Muscle layer of colon (tissue), 2 donors: Measurements from ENCODE around the gene AKAP13.
A peak's percentile ranks its signal among the peaks of the same experiment; 100 is the strongest.

Source experiments
- H3K27ac ChIP-seq: one replicate; pipeline ENCODE4 v1.7.0; 2013; ENCODE audit warnings: low read depth, mild to moderate bottlenecking, low read length, moderate library complexity
- H3K27me3 ChIP-seq, 2 donors: one replicate each; pipeline ENCODE4 v1.7.0; 2013; ENCODE audit warnings: low read length in 2 of 2, mild to moderate bottlenecking in 2 of 2; ENCODE audit not compliant: insufficient read depth in 2 of 2, control insufficient read depth in 1 of 2
- H3K36me3 ChIP-seq: one replicate; pipeline ENCODE4 v1.7.0; 2013; ENCODE audit warnings: mild to moderate bottlenecking, low read length; ENCODE audit not compliant: insufficient read depth
- H3K4me1 ChIP-seq: one replicate; pipeline ENCODE4 v1.7.0; 2013; ENCODE audit warnings: mild to moderate bottlenecking, low read length; ENCODE audit not compliant: insufficient read depth
- H3K4me3 ChIP-seq, 2 donors: one replicate each; pipeline ENCODE4 v1.7.0; 2013; ENCODE audit warnings: low read length in 2 of 2, low read depth in 1 of 2, mild to moderate bottlenecking in 1 of 2, moderate library complexity in 1 of 2
- H3K9ac ChIP-seq: one replicate; pipeline ENCODE4 v1.7.0; 2013; ENCODE audit warnings: low read length
- H3K9me3 ChIP-seq: one replicate; pipeline ENCODE4 v1.7.0; 2013; ENCODE audit warnings: mild to moderate bottlenecking, low read length
- donor health status: abdominal sarcoma.
- donor health status: Adenocarcinoma of cecum.

Gene AKAP13

DNA sequence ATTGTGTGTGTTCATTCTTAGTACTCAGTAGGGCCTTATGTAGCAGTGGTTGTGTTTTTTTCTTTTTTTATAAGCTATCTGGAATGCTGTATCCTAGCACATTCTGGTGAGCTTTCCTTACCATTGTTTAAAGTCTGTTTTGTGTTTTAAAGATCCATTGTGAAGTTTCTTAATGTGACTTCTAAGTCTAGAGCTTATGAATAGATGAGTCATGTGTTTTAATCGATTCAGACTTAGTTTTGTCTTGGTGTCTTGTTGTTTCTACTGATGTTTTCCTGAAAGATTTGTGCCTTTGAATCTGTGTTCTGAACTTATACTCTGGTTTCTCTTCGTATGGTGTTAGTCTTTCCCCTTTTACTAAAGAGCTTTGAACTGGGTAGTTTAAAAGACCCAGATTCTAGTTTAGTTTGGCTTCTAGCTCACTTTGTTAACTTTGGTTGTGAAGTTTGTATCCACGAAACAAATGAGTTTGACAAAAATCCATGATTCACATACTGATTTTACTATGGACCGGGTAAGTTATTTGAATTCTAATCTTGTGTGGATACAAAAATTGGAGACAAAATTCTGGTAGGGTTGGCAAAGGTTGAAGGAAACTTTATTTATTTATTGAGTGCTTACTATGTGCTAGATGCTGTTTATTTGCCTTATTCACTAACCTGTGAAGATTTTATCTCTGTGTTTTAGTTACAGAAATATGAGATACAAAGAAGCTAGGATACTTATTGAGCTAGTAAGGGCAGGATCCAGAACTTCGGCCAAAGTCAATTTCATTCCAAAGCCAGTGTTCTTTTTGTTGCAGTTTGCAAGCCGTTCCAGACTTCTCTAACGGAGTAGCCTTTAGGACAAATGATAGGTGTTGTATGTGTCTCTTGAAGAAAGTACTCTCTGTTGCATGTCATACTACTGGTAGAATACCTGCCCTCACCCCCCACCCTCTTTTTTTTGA is 24.8 kb downstream of the AKAP13 start:
- Histone ChIP-seq H3K27me3 (no peaks in the 10 kb centered on the region), H3K9me3 (no peaks in the 10 kb centered on the region), H3K36me3 (no peaks in the 10 kb centered on the region), H3K27ac (no peak overlapping the region), H3K4me1 (peaks cover 52% of the 10 kb centered on the region), H3K9ac (no peak overlapping the region), H3K4me3 (no peak overlapping the region)

DNA sequence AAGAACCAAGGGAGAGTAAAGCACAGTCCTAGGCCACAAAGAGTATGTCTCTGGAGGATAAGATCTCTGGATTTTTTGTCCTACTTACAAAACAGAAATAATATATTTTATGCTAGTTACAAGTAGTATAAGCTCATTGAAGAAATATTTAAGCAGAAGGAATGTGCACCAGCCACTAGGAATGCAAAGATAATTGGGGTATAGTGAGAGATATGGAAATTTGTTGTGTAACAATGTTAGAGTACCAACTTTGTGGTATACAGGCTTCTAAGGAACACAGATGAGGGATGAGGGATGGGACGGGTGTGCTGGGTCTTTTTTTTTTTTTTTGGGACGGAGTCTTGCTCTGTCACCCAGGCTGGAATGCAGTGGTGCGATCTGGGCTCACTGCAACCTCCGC is 26.5 kb downstream of the AKAP13 start:
- Histone ChIP-seq H3K9ac (no peak overlapping the region), H3K27ac (no peak overlapping the region), H3K4me3 (no peak overlapping the region), H3K27me3 (no peaks in the 10 kb centered on the region), H3K4me1 (peaks cover 43% of the 10 kb centered on the region), H3K9me3 (no peaks in the 10 kb centered on the region), H3K36me3 (no peaks in the 10 kb centered on the region)

DNA sequence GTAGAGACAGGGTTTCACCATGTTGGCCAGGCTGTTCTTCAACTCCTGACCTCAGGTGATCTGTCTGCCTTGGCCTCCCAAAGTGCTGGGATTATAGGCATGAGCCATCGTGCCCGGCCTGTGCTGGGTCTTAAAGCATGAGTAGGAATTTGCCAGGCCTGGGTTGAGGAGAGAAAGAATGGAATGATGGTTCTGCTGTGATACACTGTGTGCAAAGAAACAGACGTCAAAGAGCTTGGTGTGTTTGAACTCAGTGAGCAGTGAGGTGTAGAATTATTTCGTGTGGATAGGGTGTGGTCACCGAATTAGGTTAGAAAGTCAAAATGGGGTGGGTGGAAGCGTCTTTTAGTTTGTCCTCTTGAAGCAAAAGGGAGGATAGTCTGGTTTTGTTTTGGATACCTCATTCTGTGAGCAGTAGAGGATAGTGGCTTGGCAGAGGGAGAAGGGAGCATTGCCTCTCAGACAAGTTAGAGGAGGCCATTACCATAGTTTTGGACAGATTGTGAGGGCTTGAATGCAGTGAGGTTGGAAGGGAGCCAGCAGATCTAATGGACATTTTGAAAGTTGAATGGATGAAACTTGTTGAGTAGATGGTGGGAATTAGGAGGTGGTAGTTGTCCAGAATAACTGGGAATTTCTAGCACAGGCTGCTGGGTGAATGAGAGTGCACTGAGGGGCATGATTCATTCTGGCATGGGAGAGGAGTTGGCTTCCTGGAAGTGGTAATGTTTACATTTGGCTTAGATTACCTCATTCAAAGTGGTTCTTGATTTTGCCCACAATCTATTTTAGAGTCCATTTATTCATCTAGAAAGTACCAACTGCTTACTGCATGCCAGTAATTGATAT is 27.2 kb downstream of the AKAP13 start:
- no peaks in the 10 kb centered on the region for H3K27me3 ChIP-seq
- H3K4me3 ChIP-seq, result no peak overlapping the region
- H3K27ac ChIP-seq, result no peak overlapping the region
- H3K9ac ChIP-seq, result no peak overlapping the region
- H3K9me3 ChIP-seq, result no peaks in the 10 kb centered on the region
- no peaks in the 10 kb centered on the region for H3K36me3 ChIP-seq
- H3K4me1 ChIP-seq, result peaks cover 36% of the 10 kb centered on the region

- H3K4me1 ChIP-seq, result peaks cover 38% of the 10 kb centered on the region
- H3K4me3 ChIP-seq, result no peak overlapping the region
These were observed 27.9 kb downstream of the AKAP13 start for GRCh38 chr15:85408270-85408746.

DNA sequence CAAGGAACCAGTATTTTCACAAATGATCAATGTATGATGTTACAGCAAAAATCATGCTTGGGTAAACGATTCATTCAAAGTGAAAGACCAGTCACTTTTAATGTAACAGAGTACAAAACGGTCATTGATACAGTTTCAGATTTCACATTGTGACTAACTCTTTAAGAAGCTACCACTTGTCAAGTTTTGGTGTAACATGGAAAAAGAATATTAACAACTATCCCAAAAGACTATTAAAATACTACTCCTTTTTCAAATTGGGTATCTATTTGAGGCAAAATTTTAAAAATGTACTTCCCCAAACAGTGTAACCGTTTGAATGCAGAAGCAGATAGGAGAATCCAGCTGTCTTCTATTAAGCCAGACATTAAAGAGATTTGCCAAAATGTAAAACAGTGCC is 31.7 kb downstream of the AKAP13 start:
- no peaks in the 10 kb centered on the region for H3K36me3 ChIP-seq
- no peak overlapping the region for H3K4me3 ChIP-seq
- no peaks in the 10 kb centered on the region for H3K9me3 ChIP-seq
- no peaks in the 10 kb centered on the region for H3K27me3 ChIP-seq
- H3K4me1 ChIP-seq, result peaks cover 26% of the 10 kb centered on the region
- no peak overlapping the region for H3K27ac ChIP-seq
- H3K9ac ChIP-seq, result no peak overlapping the region

More at GRCh38 chr15:85408270-85408746, 27.9 kb downstream of the AKAP13 start:
- Histone ChIP-seq H3K27ac (no peak overlapping the region), H3K27me3 (no peaks in the 10 kb centered on the region), H3K9me3 (no peaks in the 10 kb centered on the region), H3K9ac (no peak overlapping the region), H3K36me3 (no peaks in the 10 kb centered on the region)

DNA sequence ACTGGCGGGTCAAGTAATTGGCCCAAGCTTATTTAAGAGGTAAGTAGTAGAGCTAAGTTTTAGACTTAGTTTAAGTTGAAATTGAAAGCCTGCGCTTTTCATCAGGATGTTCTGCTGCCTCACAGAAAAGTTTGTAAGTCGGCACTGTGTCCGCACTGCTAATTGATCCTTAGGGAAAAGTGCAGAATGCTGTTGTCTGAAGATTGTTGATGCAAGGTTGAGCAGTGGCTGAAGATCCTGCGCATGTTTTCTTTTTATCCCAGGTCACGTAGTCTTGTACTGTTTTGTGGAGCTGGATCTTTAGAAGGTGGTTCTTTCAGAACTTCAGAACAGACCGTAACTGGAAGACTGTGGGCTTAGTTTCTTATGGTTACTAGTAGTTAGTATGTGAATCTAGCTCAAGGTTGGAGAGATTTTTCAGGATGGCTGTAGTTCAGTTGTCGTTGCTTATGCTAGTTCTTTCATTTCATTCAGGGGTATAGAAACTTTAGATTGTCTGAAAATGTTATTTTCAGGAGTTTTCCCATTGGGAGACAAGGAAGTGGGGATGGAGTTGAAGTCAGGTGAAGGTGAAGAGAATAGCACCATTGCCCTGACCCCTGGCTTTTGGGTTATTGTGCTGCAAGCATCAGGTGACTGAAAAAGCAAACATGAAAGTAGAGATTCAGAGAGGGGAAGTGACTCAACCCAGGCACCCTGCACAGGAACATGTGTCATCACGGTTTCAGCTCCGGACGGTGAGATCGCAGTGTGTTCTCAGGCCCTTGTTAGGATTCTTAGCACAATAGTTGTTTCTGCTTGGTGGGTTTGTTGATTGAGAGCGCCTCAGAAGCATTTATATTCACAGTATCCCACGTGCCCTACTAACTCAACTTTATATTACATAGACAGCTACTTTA is 32.8 kb downstream of the AKAP13 start:
- no peaks in the 10 kb centered on the region for H3K27me3 ChIP-seq
- H3K9me3 ChIP-seq, result no peaks in the 10 kb centered on the region
- H3K4me1 ChIP-seq, result peaks cover 18% of the 10 kb centered on the region
- no peak overlapping the region for H3K27ac ChIP-seq
- H3K36me3 ChIP-seq, result no peaks in the 10 kb centered on the region
- peak overlapping the region in 1 of 2 donors; percentile 21 for H3K4me3 ChIP-seq
- no peak overlapping the region for H3K9ac ChIP-seq

DNA sequence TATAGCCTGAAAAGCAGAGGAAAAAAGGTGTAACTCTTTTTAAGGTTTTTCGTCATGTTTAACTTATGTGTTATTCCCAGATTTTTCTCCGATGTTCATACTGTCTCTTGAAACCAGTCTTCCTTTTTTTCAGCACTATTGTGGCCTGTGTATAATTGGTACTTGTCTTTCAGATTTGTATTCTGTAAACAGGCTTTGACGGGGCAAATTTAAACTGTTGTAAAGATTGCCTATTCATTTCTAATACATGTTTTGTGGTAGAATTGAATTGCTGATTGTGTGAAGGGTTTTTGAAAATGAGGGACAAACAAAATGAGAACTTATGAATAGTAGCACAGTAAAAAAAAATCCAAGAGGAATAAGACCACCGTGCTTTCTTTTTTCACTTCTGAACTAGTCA is 33.6 kb downstream of the AKAP13 start:
- Histone ChIP-seq H3K36me3 (no peaks in the 10 kb centered on the region), H3K4me1 (peaks cover 18% of the 10 kb centered on the region), H3K27ac (no peak overlapping the region), H3K9ac (no peak overlapping the region), H3K27me3 (no peaks in the 10 kb centered on the region), H3K9me3 (no peaks in the 10 kb centered on the region), H3K4me3 (no peak overlapping the region)

DNA sequence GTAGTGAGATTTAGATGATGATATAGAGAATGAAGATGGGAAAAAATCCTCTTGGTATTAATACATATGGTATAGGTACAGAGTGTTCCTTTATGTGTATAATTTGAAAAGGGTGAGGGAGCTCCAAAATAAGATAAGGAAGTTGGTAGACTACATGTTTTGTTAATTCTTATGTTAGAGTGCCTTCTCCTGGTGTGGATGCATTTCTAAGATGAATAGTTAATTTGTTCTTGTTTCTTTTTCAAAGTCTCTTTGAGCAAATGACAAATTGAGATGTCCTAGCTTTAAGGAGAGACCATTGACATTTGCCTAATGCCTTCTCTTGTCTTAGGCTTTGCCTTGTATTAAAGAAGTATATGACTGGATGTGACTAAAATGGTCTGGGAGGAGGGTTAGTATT is 34.1 kb downstream of the AKAP13 start:
- Histone ChIP-seq H3K27ac (no peak overlapping the region), H3K27me3 (no peaks in the 10 kb centered on the region), H3K9ac (no peak overlapping the region), H3K4me3 (no peak overlapping the region), H3K4me1 (peaks cover 18% of the 10 kb centered on the region), H3K36me3 (no peaks in the 10 kb centered on the region), H3K9me3 (no peaks in the 10 kb centered on the region)

GRCh38 chr15:85414991-85415390 is 34.6 kb downstream of the AKAP13 start:
- no peak overlapping the region for H3K27ac ChIP-seq
- H3K4me1 ChIP-seq, result peaks cover 18% of the 10 kb centered on the region
- no peak overlapping the region for H3K9ac ChIP-seq
- no peak overlapping the region for H3K4me3 ChIP-seq
- H3K36me3 ChIP-seq, result no peaks in the 10 kb centered on the region
- no peaks in the 10 kb centered on the region for H3K27me3 ChIP-seq
- H3K9me3 ChIP-seq, result no peaks in the 10 kb centered on the region

- Histone ChIP-seq H3K27me3 (no peaks in the 10 kb centered on the region), H3K4me1 (peaks cover 18% of the 10 kb centered on the region), H3K27ac (no peak overlapping the region), H3K9me3 (no peaks in the 10 kb centered on the region), H3K36me3 (no peaks in the 10 kb centered on the region), H3K4me3 (no peak overlapping the region), H3K9ac (no peak overlapping the region)
These were observed 35.4 kb downstream of the AKAP13 start for GRCh38 chr15:85415783-85416182.

DNA sequence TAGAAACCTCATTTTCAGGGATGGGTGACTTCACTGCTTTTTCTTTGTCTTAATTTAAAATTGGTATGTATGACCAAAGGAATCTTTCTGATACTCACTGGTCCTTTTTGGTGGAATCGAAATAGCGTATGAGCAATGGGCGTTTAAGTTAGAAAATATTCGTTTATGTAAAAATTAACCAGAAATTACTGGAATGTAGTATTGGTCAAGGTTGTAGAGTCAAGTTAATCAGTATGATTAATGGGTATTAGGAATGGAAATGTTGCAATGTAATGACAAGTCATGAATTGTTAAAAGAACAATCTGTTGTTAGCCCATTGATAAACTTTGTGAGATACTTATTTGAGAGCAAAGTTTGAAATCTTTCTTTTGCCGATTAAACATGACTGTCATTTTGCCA is 36.9 kb downstream of the AKAP13 start:
- H3K9me3 ChIP-seq, result no peaks in the 10 kb centered on the region
- H3K27ac ChIP-seq, result no peak overlapping the region
- no peaks in the 10 kb centered on the region for H3K27me3 ChIP-seq
- no peak overlapping the region for H3K4me3 ChIP-seq
- H3K4me1 ChIP-seq, result peaks cover 25% of the 10 kb centered on the region
- H3K9ac ChIP-seq, result no peak overlapping the region
- H3K36me3 ChIP-seq, result no peaks in the 10 kb centered on the region
